Colonic mucosa (tissue), 4 donors: Measurements from ENCODE around the gene CACNA1A. TPM values are rescaled to one million over a fixed set of nuclear protein-coding genes. Genes with fewer than 3 reads are reported as not detected.

ENCODE experiments used
- DNase-seq: peaks from one replicate; pipeline ENCODE4 v3.0.0-alpha.2; 2020
- H3K27ac ChIP-seq: fragments of 200-600 bp; one replicate; pipeline ENCODE4 v1.8.0; 2021
- H3K27me3 ChIP-seq: fragments of 200-600 bp; one replicate; pipeline ENCODE4 v1.8.0; 2021
- H3K36me3 ChIP-seq: fragments of 200-600 bp; one replicate; pipeline ENCODE4 v1.8.0; 2021
- H3K4me1 ChIP-seq: fragments of 200-600 bp; one replicate; pipeline ENCODE4 v1.8.0; 2021; ENCODE audit warnings: mild to moderate bottlenecking
- H3K4me3 ChIP-seq: fragments of 200-600 bp; one replicate; pipeline ENCODE4 v1.8.0; 2021
- H3K9ac ChIP-seq, 2 donors: one replicate each; pipeline ENCODE4 v1.7.0; 2013; ENCODE audit warnings: control low read depth in 2 of 2, low read depth in 2 of 2, low read length in 2 of 2
- H3K9me3 ChIP-seq: fragments of 200-600 bp; one replicate; pipeline ENCODE4 v1.8.0; 2021
- intact Hi-C: fragments of 100-400 bp; cut with DNase I; formaldehyde crosslinking; loops from one replicate; pipeline ENCODE4 v1.14.1; 2022
- total RNA-seq, 2 donors: library from RNA; stranded (reverse); fragmentation: NEBNext Ultra II Directional in 1 of 2; extraction: Animal tissue kit (Norgen Biotek cat#: 25700) in 1 of 2; gene quantifications; one replicate each; pipeline ENCODE4 v1.2.1, GENCODE V29; 2021
- TF ChIP-seq, protein P1 (sequence below): fragments of 200-600 bp; IDR thresholded peaks from one replicate; pipeline ENCODE4 v1.8.0; 2022; ENCODE audit warnings: antibody characterized with exemption, mild to moderate bottlenecking
- donor health status: healthy.
- donor health status: DM: no; HTN: no; CAD: no.
- donor health status: DM: no; HTN: no; CAD: no.

Gene CACNA1A
- total RNA-seq, 2 donors from 2014 or later, result 4.9 to 6.1 TPM

DNA sequence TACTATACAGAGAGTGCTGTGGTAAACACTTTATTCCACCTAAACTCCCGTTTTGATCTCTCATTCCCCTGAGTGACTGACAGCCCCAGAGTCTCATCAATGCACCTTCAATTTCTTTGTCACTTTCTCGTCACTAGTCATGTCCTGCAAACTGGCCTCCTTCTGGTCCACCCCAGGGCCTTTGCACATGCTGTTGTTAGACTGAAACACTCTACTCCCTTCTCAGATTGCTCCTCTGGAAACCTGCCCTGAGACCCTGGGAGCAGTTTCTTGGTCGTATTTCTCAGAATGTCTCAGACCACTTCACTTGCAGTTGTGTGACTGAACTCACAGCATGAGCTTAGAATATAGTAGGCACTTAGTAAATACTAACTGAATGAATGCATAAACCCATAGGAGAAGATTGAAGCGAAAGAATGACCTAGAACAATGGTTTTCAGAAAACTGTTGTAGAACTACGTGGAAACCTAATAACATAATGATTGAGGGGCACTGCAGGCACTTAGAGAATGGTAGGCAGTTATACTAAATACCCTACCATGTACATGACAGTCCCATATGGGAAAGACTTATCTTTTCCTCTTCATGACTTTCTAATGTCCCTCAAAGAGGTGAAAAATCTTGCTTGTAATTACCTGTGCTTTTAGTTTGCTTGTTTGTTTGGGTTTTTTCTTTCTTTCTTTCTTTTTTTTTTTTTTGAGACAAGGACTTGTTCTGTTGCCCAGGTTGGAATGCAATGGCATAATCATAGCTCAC lies 211.3 kb downstream of the CACNA1A start:
- no peaks in the 10 kb centered on the region for H3K9me3 ChIP-seq
- intact Hi-C loops, result no loop called here

DNA sequence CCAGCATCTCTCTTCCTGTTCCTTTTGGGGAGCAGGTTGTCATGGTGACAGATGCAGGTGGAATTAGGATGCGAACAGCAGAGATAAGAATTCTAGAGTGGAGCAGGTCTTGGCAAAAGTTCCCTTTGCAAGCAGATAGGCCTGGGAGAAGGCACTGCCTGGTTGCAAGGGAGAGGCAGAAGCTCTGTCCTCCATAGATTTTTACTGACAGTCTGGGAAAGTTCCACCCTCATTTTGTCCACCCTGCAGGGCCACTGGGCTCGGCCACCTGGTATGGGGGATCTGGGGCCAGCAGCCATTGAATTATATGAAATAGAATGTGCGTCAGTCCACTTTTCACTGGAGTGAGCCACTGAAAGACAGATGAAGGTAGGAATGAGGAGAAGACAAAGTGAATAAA lies 214.4 kb downstream of the CACNA1A start:
- Histone ChIP-seq H3K4me1 (no peaks in the 10 kb centered on the region), H3K27ac (no peak overlapping the region), H3K27me3 (no peaks in the 10 kb centered on the region), H3K4me3 (no peak overlapping the region), H3K36me3 (no peaks in the 10 kb centered on the region), H3K9me3 (no peaks in the 10 kb centered on the region), H3K9ac (no peak overlapping the region)
- TF ChIP-seq, protein P1, sequence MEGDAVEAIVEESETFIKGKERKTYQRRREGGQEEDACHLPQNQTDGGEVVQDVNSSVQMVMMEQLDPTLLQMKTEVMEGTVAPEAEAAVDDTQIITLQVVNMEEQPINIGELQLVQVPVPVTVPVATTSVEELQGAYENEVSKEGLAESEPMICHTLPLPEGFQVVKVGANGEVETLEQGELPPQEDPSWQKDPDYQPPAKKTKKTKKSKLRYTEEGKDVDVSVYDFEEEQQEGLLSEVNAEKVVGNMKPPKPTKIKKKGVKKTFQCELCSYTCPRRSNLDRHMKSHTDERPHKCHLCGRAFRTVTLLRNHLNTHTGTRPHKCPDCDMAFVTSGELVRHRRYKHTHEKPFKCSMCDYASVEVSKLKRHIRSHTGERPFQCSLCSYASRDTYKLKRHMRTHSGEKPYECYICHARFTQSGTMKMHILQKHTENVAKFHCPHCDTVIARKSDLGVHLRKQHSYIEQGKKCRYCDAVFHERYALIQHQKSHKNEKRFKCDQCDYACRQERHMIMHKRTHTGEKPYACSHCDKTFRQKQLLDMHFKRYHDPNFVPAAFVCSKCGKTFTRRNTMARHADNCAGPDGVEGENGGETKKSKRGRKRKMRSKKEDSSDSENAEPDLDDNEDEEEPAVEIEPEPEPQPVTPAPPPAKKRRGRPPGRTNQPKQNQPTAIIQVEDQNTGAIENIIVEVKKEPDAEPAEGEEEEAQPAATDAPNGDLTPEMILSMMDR, result no peak
- no peak for DNase-seq
- intact Hi-C loops, result no loop called here

More for the DNA sequence above, 211.3 kb downstream of the CACNA1A start:
- Histone ChIP-seq H3K4me3 (no peak overlapping the region), H3K36me3 (no peaks in the 10 kb centered on the region), H3K4me1 (no peaks in the 10 kb centered on the region), H3K27me3 (peaks cover 12% of the 10 kb centered on the region), H3K27ac (no peak overlapping the region), H3K9ac (no peak overlapping the region)
- TF ChIP-seq, protein P1, result no peak
- no peak for DNase-seq

DNA sequence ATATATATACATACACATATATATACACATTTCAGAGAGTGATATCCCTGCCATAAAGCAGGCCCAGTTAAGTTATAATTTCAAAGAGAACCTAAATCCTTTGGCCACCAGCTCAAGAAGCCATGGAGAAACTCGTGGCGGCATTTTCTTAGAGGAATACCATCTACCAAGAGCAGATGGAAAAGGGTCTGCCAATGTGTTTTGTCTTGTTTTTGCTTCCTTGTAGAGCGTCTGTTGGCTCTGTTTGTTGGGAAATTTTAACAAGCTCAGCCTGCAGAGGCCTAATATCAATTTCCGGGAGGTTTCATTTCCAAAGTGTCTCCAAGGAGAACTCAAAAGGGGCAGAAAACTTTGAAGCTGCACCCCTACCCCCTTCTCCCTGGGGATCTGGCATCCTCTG lies 215.5 kb downstream of the CACNA1A start:
- Histone ChIP-seq H3K27ac (no peak overlapping the region), H3K4me1 (no peaks in the 10 kb centered on the region), H3K27me3 (no peaks in the 10 kb centered on the region), H3K9me3 (no peaks in the 10 kb centered on the region), H3K4me3 (no peak overlapping the region), H3K9ac (no peak overlapping the region), H3K36me3 (no peaks in the 10 kb centered on the region)
- intact Hi-C loops, result no loop called here
- TF ChIP-seq, protein P1, result no peak
- no peak for DNase-seq

DNA sequence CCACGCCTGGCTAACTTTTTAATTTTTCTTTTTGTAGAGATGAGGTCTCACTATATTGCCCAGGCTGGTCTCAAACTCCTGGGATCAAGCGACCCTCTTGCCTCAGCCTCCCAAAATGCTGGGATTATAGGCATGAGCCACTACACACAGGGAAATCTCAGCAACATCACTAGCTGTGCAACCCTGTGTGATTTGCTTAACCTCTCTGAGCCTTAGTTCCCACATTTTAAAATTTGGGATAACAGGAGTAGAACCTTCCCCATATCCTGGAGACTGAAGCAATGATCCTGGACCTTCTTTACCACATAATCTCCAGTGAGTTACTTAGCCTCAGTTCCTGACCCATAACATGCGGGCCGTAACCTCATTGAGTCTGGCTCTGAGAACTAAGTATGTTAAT lies 217.0 kb downstream of the CACNA1A start:
- intact Hi-C loops, result no loop called here
- Histone ChIP-seq H3K36me3 (no peaks in the 10 kb centered on the region), H3K9me3 (no peaks in the 10 kb centered on the region), H3K9ac (no peak overlapping the region), H3K27me3 (no peaks in the 10 kb centered on the region), H3K4me3 (no peak overlapping the region), H3K27ac (no peak overlapping the region), H3K4me1 (no peaks in the 10 kb centered on the region)
- no peak for DNase-seq
- TF ChIP-seq, protein P1, result no peak

DNA sequence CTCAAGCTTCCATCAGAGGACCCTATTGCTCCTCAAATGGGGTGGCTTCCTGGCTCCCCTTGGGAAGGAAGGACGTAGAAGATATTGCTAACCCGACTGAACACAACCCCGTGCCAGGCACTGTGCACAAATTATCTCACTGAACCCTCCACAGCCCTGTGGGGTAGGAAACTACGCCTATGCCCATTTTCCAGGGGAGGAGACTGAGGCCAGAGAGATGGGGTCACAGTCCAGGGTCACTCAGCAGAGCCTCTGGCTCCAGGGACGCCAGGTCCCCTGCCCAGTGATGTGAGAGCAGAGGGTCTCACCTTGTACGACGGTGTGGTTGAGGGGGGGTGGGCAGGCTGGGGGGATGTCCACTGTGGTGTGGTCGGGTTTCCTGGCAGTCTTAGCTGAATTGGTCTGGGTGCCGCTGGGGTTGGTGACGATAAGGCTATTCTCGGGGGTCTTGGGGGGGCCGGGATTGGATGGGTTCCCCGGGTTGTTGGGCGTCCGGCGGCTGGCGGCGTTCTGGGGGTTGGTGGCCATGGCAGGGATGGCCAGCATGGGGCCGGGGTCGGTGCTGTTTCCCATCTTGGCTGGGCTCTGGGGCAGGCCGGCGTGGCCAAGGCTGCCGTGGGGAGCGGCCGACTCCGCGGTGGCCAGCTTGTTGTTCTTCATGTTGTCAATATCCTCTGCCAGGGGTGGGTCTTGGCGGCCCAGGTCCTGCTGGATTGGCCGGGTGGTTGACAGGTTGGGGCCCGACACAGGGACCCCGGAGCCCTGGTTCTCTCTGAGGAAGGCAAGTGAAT lies 219.9 kb downstream of the CACNA1A start:
- Histone ChIP-seq H3K4me3 (no peak overlapping the region), H3K27me3 (no peaks in the 10 kb centered on the region), H3K4me1 (no peaks in the 10 kb centered on the region), H3K27ac (no peak overlapping the region), H3K9ac (no peak overlapping the region), H3K9me3 (no peaks in the 10 kb centered on the region), H3K36me3 (no peaks in the 10 kb centered on the region)
- intact Hi-C loops, result no loop called here
- TF ChIP-seq, protein P1, result no peak
- no peak for DNase-seq
